HUES64 (cell line): ENCODE measurements around the gene ZNF695.
"Not testable (repeated sequence)": the region's sequence is repeated elsewhere in the genome, so short reads cannot be mapped to it uniquely, and the experiment has no call there.

Experiments
- H3K27ac ChIP-seq: 2 replicates; pipeline ENCODE4 v1.7.0; 2013; ENCODE audit warnings: low read depth, low read length, inconsistent platforms
- H3K27me3 ChIP-seq: 2 replicates; pipeline ENCODE4 v1.6.1; 2013; ENCODE audit warnings: mild to moderate bottlenecking, low read length; ENCODE audit not compliant: insufficient read depth
- H3K36me3 ChIP-seq: 2 replicates; pipeline ENCODE4 v1.6.1; 2013; ENCODE audit warnings: mild to moderate bottlenecking, low read length; ENCODE audit not compliant: insufficient read depth
- H3K4me1 ChIP-seq: 2 replicates; pipeline ENCODE4 v1.6.1; 2013; ENCODE audit warnings: mild to moderate bottlenecking, low read length, moderate library complexity; ENCODE audit not compliant: insufficient read depth
- H3K4me3 ChIP-seq: 2 replicates; pipeline ENCODE4 v1.5.1; 2013; ENCODE audit warnings: mild to moderate bottlenecking, low read length, moderate library complexity
- H3K9ac ChIP-seq: 2 replicates; pipeline ENCODE4 v1.6.1; 2013; ENCODE audit warnings: mild to moderate bottlenecking, low read depth, low read length
- H3K9me3 ChIP-seq: 2 replicates; pipeline ENCODE4 v1.6.1; 2013; ENCODE audit warnings: low read depth, low read length; ENCODE audit not compliant: insufficient read depth
- WGBS: fragments of 150-250, 120-280 bp; methylation state at CpG from one replicate; pipeline ENCODE4 v1.1.7; 2013; ENCODE audit warnings: missing lambda C conversion rate; 5-methylcytosine and 5-hydroxymethylcytosine counted together

ZNF695 gene

DNA sequence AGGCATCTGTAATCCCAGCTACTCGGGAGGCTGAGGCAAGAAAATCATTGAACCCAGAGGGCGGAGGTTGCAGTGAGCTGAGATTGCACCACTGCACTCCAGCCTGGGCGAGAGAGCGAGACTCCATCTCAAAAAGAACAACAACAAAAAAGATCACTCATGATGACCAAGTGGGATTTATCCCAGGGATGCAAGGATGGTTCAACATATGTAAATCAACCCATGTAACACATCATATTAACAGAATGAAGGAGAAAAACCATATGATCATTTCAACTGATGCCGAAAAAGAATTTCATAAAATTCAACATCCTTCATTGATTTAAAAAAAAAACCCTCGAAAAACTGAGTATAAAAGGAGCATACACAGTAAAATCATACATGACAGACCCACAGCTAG, 3.8 kb downstream of the ZNF695 start:
- not testable (repeated sequence) for H3K4me3 ChIP-seq, H3K27me3 ChIP-seq, H3K9ac ChIP-seq, H3K27ac ChIP-seq, H3K4me1 ChIP-seq
- H3K9me3 ChIP-seq = peaks cover 13% of the 10 kb centered on the region; the same call in 1 of the 2 replicates
- WGBS = 97% methylated on average over 6 of the region's 6 CpGs
- peaks cover 19% of the 10 kb centered on the region for H3K36me3 ChIP-seq

- Histone ChIP-seq H3K4me1 (no peaks in the 10 kb centered on the region), H3K36me3 (peaks cover 89% of the 10 kb centered on the region), H3K9ac (no peak overlapping the region), H3K27ac (no peak overlapping the region), H3K27me3 (no peaks in the 10 kb centered on the region), H3K9me3 (peaks cover 93% of the 10 kb centered on the region), H3K4me3 (no peak overlapping the region)
- 96% methylated on average over 1 of the region's 2 CpGs for WGBS
Measured at GRCh38 chr1:246989901-246990300, 18.0 kb downstream of the ZNF695 start.

DNA sequence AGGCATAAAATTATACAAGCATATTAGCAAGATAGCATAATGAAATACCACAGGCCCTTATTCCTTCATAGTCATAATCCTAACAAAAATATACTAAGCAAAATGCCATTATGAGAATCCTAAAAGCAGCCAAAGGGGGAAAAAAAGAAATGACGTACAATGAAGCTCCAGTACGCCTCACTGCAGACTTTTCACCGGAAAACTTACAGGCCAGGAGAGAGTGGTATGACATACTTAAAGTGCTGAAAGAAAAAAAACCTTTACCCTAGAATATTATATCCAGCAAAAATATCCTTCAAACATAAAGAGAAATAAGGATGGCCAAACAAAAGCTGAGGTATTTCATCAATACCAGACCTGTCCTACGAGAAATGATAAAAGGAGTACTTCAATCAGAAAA, 19.5 kb downstream of the ZNF695 start:
- Histone ChIP-seq H3K4me3 (0 out of 2 replicates have a peak overlapping the region, but pooled peaks have one; percentile 21), H3K27me3 (no peaks in the 10 kb centered on the region), H3K9ac (no peak overlapping the region), H3K4me1 (no peaks in the 10 kb centered on the region), H3K27ac (no peak overlapping the region), H3K9me3 (peaks cover 98% of the 10 kb centered on the region), H3K36me3 (peaks cover 95% of the 10 kb centered on the region)
- 96% methylated on average over 4 of the region's 4 CpGs for WGBS

DNA sequence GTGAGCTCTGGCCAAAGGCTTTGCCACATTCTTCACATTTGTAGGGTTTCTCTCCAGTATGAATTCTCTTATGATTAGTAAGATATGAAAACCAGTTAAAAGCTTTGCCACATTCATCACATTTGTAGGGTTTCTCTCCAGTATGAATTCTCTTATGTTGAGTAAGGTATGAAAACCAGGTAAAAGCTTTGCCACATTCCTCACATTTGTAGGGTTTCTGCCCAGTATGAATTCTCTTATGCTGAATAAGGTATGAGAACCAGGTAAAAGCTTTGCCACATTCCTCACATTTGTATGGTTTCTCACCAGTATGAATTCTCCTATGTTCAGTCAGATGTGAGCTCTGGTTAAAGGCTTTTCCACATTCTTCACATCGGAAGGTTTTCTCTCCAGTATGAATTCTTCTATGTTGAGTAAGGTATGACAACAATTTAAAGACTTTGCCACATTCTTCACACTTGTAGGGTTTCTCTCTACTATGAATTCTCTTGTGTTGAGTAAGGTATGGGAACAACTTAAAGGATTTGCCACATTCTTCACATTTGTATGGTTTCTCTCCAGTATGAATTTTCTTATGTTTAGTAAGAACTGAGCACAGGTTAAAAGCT, 20.7 kb downstream of the ZNF695 start:
- Histone ChIP-seq H3K27ac (no peak overlapping the region), H3K36me3 (peaks cover 92% of the 10 kb centered on the region), H3K4me3 (peak overlapping the region; percentile 21), H3K27me3 (no peaks in the 10 kb centered on the region), H3K4me1 (no peaks in the 10 kb centered on the region), H3K9me3 (peaks cover 94% of the 10 kb centered on the region), H3K9ac (no peak overlapping the region)
- no CpG with 5 or more reads among the region's 1 CpG for WGBS

GRCh38 chr1:246978785-246979184, 29.1 kb downstream of the ZNF695 start:
- Histone ChIP-seq H3K27ac (no peak overlapping the region), H3K27me3 (no peaks in the 10 kb centered on the region), H3K4me3 (no peak overlapping the region), H3K4me1 (no peaks in the 10 kb centered on the region), H3K9ac (no peak overlapping the region), H3K9me3 (peaks cover 52% of the 10 kb centered on the region), H3K36me3 (peaks cover 74% of the 10 kb centered on the region)
- WGBS = 96% methylated on average over 6 of the region's 6 CpGs

GRCh38 chr1:246978281-246978680, 29.6 kb downstream of the ZNF695 start:
- Histone ChIP-seq H3K4me1 (no peaks in the 10 kb centered on the region), H3K27me3 (no peaks in the 10 kb centered on the region), H3K27ac (no peak overlapping the region), H3K36me3 (peaks cover 74% of the 10 kb centered on the region), H3K9ac (no peak overlapping the region), H3K4me3 (no peak overlapping the region), H3K9me3 (peaks cover 48% of the 10 kb centered on the region)
- WGBS = 96% methylated on average over 2 of the region's 2 CpGs

DNA sequence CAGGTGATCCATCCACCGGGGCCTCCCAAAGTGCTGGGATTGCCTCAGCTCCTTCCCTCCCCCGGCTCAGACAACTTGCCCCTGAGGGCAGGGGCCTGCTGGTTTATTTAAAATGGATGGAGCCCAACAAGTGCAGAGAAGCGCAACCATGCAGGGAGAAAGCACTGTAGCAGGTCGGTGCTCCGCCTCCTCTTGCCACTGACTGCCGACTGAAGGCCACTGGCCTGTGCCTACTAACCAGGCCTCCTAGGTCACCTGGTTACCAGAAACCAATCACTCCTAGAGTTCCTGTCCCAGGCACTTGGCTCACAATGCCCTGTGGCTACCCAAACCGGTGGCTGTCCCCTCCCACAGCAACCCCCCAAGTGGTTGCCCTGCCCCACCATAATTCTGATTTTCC, 35.9 kb downstream of the ZNF695 start:
- WGBS = 93% methylated on average over 7 of the region's 7 CpGs
- Histone ChIP-seq H3K36me3 (peaks cover 36% of the 10 kb centered on the region), H3K9me3 (peaks cover 51% of the 10 kb centered on the region), H3K4me1 (no peaks in the 10 kb centered on the region), H3K4me3 (no peak overlapping the region), H3K27ac (no peak overlapping the region), H3K27me3 (no peaks in the 10 kb centered on the region), H3K9ac (no peak overlapping the region)

DNA sequence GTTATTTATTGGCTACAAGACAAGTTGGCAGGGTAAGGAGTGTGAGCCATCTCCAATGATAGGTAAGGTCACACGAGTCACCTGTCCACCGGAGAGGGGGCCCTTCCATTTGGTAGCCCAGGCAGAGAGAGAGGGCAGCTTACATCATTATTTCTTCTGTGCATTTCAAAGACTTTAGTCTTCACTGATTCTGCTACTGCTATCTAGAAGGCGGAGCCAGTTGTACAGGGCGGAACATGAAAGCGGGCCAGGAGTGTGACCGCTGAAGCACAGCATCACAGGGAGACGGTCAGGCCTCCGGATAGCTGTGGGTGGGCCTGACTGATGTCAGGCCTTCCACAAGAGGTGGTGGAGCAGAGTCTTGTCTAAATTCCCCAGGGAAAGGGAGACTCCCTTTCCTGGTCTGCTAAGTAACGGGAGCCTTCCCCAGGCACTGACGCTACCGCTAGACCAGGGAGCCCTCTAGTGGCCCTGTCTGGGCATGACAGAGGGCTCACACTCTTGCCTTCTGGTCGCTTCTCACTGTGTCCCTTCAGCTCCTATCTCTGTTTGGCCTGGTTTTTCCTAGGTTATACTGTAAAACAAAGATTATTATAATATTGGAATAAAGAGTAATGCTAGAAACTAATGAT, 36.7 kb downstream of the ZNF695 start:
- Histone ChIP-seq H3K27me3 (no peaks in the 10 kb centered on the region), H3K36me3 (peaks cover 37% of the 10 kb centered on the region), H3K9ac (no peak overlapping the region), H3K4me3 (no peak overlapping the region), H3K9me3 (peaks cover 51% of the 10 kb centered on the region), H3K4me1 (no peaks in the 10 kb centered on the region), H3K27ac (no peak overlapping the region)
- 77% methylated on average over 12 of the region's 12 CpGs for WGBS

DNA sequence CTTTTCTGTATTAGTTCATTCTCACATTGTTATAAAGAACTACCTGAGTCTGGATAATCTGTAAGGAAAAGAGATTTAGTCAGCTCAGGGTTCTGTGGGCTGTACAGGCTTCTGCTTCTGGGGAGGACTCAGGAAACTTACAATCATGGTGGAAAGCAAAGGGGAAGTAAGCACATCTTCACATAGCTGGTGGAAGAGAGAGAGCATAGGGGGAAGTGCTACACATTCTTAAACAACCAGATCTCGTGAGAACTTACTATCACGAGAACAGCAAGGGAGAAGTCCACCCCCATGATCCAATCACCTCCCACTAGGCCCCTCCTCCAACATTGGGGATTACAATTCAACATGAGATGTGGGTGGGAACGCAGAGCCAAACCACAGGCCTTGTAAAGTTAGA, 38.2 kb downstream of the ZNF695 start:
- WGBS = 100% methylated on average over 1 of the region's 3 CpGs
- Histone ChIP-seq H3K4me1 (no peaks in the 10 kb centered on the region), H3K9ac (no peak overlapping the region), H3K4me3 (no peak overlapping the region), H3K36me3 (peaks cover 30% of the 10 kb centered on the region), H3K9me3 (peaks cover 51% of the 10 kb centered on the region), H3K27ac (no peak overlapping the region), H3K27me3 (no peaks in the 10 kb centered on the region)

DNA sequence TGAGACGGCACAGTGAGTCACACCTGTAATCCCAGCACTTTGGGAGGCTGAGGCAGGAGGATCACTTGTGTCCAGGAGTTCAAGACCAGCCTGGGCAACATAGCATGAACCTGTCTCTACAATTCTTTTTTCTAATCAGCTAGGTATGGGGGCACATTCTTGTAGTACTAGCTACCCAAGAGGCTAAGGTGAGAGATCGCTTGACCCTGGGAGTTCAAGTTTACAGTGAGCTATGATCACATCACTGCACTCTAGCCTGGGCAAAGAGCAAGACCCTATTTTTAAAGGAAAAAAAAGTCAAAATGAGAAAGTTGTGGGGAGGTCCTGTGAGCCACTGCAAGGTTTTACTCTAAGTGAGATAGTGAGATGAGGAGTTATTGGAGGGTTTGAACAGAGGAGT, 41.4 kb downstream of the ZNF695 start:
- no peak overlapping the region for H3K9ac ChIP-seq
- H3K27ac ChIP-seq = no peak overlapping the region
- H3K36me3 ChIP-seq = peaks cover 31% of the 10 kb centered on the region
- no peak overlapping the region for H3K4me3 ChIP-seq
- no peaks in the 10 kb centered on the region for H3K27me3 ChIP-seq
- H3K4me1 ChIP-seq = no peaks in the 10 kb centered on the region
- 91% methylated on average over 2 of the region's 2 CpGs for WGBS
- H3K9me3 ChIP-seq = peaks cover 38% of the 10 kb centered on the region

- Histone ChIP-seq H3K4me1 (no peaks in the 10 kb centered on the region), H3K27ac (no peak overlapping the region), H3K36me3 (peaks cover 40% of the 10 kb centered on the region), H3K9ac (no peak overlapping the region), H3K27me3 (no peaks in the 10 kb centered on the region), H3K4me3 (no peak overlapping the region), H3K9me3 (no peaks in the 10 kb centered on the region)
- WGBS = 96% methylated on average over 1 of the region's 1 CpG
Measured at GRCh38 chr1:246959944-246960693, 47.7 kb downstream of the ZNF695 start.
